ENCODE measurements around the gene SAMD8.

DNA sequence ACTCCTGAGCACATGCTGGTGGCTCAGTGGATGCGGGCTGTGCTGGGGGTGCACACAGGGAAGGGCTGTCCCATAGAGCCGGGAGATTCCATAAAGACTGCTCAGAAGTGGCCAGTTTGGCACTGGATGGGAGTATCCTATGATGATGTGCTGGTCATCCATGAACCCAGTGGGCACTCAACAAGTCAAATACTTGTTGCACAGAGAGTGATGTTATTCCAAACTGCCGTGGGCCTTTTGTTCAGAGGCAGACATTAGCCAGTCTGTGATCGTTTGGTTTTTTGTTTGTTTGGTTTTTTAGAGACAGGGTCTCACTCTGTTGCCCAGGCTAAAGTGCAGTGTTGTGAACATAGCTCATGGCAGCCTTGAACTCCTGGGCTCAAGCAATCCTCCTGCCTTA is 30.9 kb upstream of the SAMD8 start:
- TF ChIP-seq CTCF (conservative IDR thresholded peaks at IDR 0.05 in 1 of 2, IDR thresholded peaks at IDR 0.05 in 1 of 2; ENCODE audit: extremely low read depth in 1 of 2, insufficient read depth in 1 of 2, low read depth in 1 of 2, low read length in 2 of 2) (no peak), EZH2 (IDR thresholded peaks at IDR 0.05; ENCODE audit: borderline replicate concordance, low read length) (no peak)

All from mammary epithelial cell (primary cell).